Endothelial cell of umbilical vein (primary cell): ENCODE data around the gene MAPK8IP2. TPM values are rescaled to one million over a fixed set of nuclear protein-coding genes. Genes with fewer than 3 reads are reported as not detected.

Source experiments
- BruUV-seq: library from RNA; stranded (reverse); fragments of 400-500 nt; replicated peaks from 2 replicates; lab custom pipeline; 2021; lab: Mats Ljungman, UMichigan
- CTCF ChIA-PET: fragments of 300-600, 350-600 bp; sonication (Branson Sonifier 250); formaldehyde crosslinking; loops from one replicate; lab custom pipeline; 2021; ENCODE audit warnings: antibody characterized with exemption, inconsistent platforms; lab: Charles Lee
- POLR2A ChIA-PET: fragments of 300-600, 350-600 bp; sonication (Branson Sonifier 250); formaldehyde crosslinking; loops from one replicate; lab custom pipeline; 2021; ENCODE audit warnings: antibody characterized with exemption, inconsistent platforms; lab: Charles Lee
- DNase-seq: peaks from one replicate; pipeline ENCODE4 v3.0.0-alpha.2; 2011; ENCODE audit warnings: low read depth, low spot score
- FAIRE-seq: peaks from 2 replicates; lab custom pipeline; 2011; peaks lifted over from hg19 to GRCh38; lab: Jason Lieb, UNC
- H2AFZ ChIP-seq: 2 replicates; pipeline ENCODE4 v1.6.0; 2012; ENCODE audit warnings: low read depth, low read length, control low read depth, inconsistent platforms
- H3K27ac ChIP-seq: 2 replicates; pipeline ENCODE4 v1.5.1; 2011; ENCODE audit warnings: low read depth, mild to moderate bottlenecking, control low read depth, low read length, moderate library complexity; ENCODE audit not compliant: insufficient read depth
- H3K27me3 ChIP-seq, 2 experiments: 2 replicates each; pipeline versions ENCODE4 v1.6.0 to v1.6.1; 2011; ENCODE audit warnings: low read length in 2 of 2, mixed read lengths in 1 of 2; ENCODE audit not compliant: control insufficient read depth in 2 of 2, insufficient read depth in 2 of 2
- H3K36me3 ChIP-seq, 2 experiments: 2 replicates in 1 of 2; 3 replicates in 1 of 2; pipeline ENCODE4 v1.5.1; 2011; ENCODE audit warnings: low read length in 2 of 2, mild to moderate bottlenecking in 1 of 2, moderate library complexity in 1 of 2; ENCODE audit not compliant: control insufficient read depth in 2 of 2, insufficient read depth in 2 of 2; ENCODE audit errors: extremely low read depth in 1 of 2
- H3K4me1 ChIP-seq: 3 replicates; pipeline ENCODE4 v1.5.1; 2011; ENCODE audit warnings: mild to moderate bottlenecking, low read length; ENCODE audit not compliant: control insufficient read depth, insufficient read depth; ENCODE audit errors: extremely low read depth
- H3K4me2 ChIP-seq: 2 replicates; pipeline ENCODE4 v1.6.1; 2011; ENCODE audit warnings: low read length, control low read depth, mixed read lengths; ENCODE audit not compliant: insufficient read depth
- H3K4me3 ChIP-seq, 3 experiments: fragments of 200-600 bp in 1 of 3; sonication (generic), shearing (Covaris generic) in 1 of 3; replicated peaks in 1 of 3; 2 replicates each; pipeline ENCODE4 v1.5.1; 2011 to 2016; ENCODE audit warnings: control low read depth in 3 of 3, low read length in 3 of 3, mild to moderate bottlenecking in 2 of 3, inconsistent platforms in 1 of 3, low read depth in 1 of 3, moderate library complexity in 1 of 3; ENCODE audit not compliant: insufficient read depth in 1 of 3
- H3K79me2 ChIP-seq: 2 replicates; pipeline ENCODE4 v1.6.0; 2012; ENCODE audit warnings: low read length, inconsistent platforms; ENCODE audit not compliant: control insufficient read depth, insufficient read depth
- H3K9ac ChIP-seq: replicated peaks from 2 replicates; pipeline ENCODE3; 2011; ENCODE audit warnings: low read length, control low read depth; ENCODE audit not compliant: insufficient read depth; ENCODE audit errors: extremely low read depth
- H3K9me1 ChIP-seq: replicated peaks from 3 replicates; pipeline ENCODE4 v1.6.0; 2011; ENCODE audit warnings: mild to moderate bottlenecking, low read length; ENCODE audit not compliant: control insufficient read depth, insufficient read depth; ENCODE audit errors: extremely low read depth
- H3K9me3 ChIP-seq: replicated peaks from 2 replicates; pipeline ENCODE4 v1.5.1; 2012; ENCODE audit warnings: low read length, inconsistent platforms; ENCODE audit not compliant: control insufficient read depth, insufficient read depth
- H4K20me1 ChIP-seq: replicated peaks from 2 replicates; pipeline ENCODE3; 2011; ENCODE audit warnings: mild to moderate bottlenecking, low read length; ENCODE audit not compliant: control insufficient read depth, insufficient read depth; ENCODE audit errors: extremely low read depth
- CTCF ChIP-seq, 2 donors: IDR thresholded peaks; 1 replicate in 1 of 2; 2 replicates in 1 of 2; pipeline ENCODE4 v1.5.1; 2011; ENCODE audit warnings: low read length in 2 of 2, mild to moderate bottlenecking in 2 of 2, moderate library complexity in 2 of 2, control low read depth in 1 of 2, inconsistent platforms in 1 of 2, low read depth in 1 of 2; ENCODE audit not compliant: insufficient read depth in 1 of 2; ENCODE audit errors: extremely low read depth in 1 of 2
- EZH2 ChIP-seq: IDR thresholded peaks from 2 replicates; pipeline ENCODE4 v1.6.1; 2012; ENCODE audit warnings: borderline replicate concordance, low read depth, mild to moderate bottlenecking, moderate library complexity, low read length, inconsistent platforms; ENCODE audit not compliant: severe bottlenecking
- FOS ChIP-seq: IDR thresholded peaks from 2 replicates; pipeline ENCODE4 v1.6.1; 2011; ENCODE audit warnings: mild to moderate bottlenecking, low read length, moderate library complexity, borderline replicate concordance; ENCODE audit not compliant: insufficient read depth
- GATA2 ChIP-seq: IDR thresholded peaks from 2 replicates; pipeline ENCODE4 v1.7.0; 2011; ENCODE audit warnings: low read depth, mild to moderate bottlenecking, moderate library complexity, mixed read lengths, low read length; ENCODE audit not compliant: insufficient read length, insufficient read depth
- JUN ChIP-seq: IDR thresholded peaks from 2 replicates; pipeline ENCODE4 v1.6.1; 2011; ENCODE audit warnings: borderline replicate concordance, low read depth; ENCODE audit not compliant: insufficient read length, insufficient read depth
- MAX ChIP-seq: IDR thresholded peaks from 2 replicates; pipeline ENCODE4 v1.6.1; 2011; ENCODE audit not compliant: insufficient read depth, insufficient read length
- MYC ChIP-seq: IDR thresholded peaks from one replicate; pipeline ENCODE4 v1.6.1; 2011; ENCODE audit warnings: mild to moderate bottlenecking, low read depth, low read length
- POLR2A ChIP-seq: IDR thresholded peaks from 2 replicates; pipeline ENCODE4 v1.6.1; 2012; ENCODE audit warnings: low read depth, mild to moderate bottlenecking, control low read depth, low read length
- POLR2AphosphoS5 ChIP-seq: IDR thresholded peaks from 2 replicates; pipeline ENCODE4 v1.6.1; 2012; ENCODE audit warnings: low read depth, mild to moderate bottlenecking, control low read depth, low read length, moderate library complexity; ENCODE audit not compliant: insufficient read depth
- dilution Hi-C: fragments of 300-500 bp; cut with MboI; formaldehyde crosslinking; loops from one replicate; pipeline ENCODE4 v1.15.0; 2019; ENCODE audit warnings: low sequenced_read_pairs; ENCODE audit not compliant: extremely low pct_ligation_motif_present
- intact Hi-C: fragments of 100-400 bp; cut with micrococcal nuclease; formaldehyde crosslinking; loops from one replicate; pipeline ENCODE4 v1.10.0; 2022
- polyA plus RNA-seq, 4 experiments: library from polyadenylated mRNA; depleted of rRNA in 3 of 4; stranded (reverse) in 3 of 4; unstranded in 1 of 4; fragments of >200 nt; gene quantifications; 2 replicates each; pipeline versions ENCODE4 v1.2.1 to v1.2.3, GENCODE V29; 2011 to 2012; ENCODE audit warnings: missing spikeins in 1 of 4
- total RNA-seq: library from RNA; stranded (reverse); gene quantifications from 2 replicates; pipeline ENCODE4 v1.2.3, GENCODE V29; 2021

MAPK8IP2 gene
- total and polyA plus RNA-seq, 2 donors (not counting 3 experiments of a cell fraction or from before 2014, with no cell fraction given) = 0.21 to 0.31 TPM

- Histone ChIP-seq H3K9me1 (no peaks in the 10 kb centered on the region), H3K4me2 (no peak overlapping the region), H3K4me3 (no peak overlapping the region), H3K9ac (no peak overlapping the region), H2AFZ (no peak overlapping the region), H3K27me3 (peaks cover 27 to 36% of the 10 kb centered on the region in 2 experiments), H3K27ac (no peak overlapping the region), H4K20me1 (no peaks in the 10 kb centered on the region), H3K36me3 (no peaks in the 10 kb centered on the region), H3K79me2 (no peaks in the 10 kb centered on the region), H3K4me1 (no peaks in the 10 kb centered on the region), H3K9me3 (no peaks in the 10 kb centered on the region)
- no TSS peak for BruUV-seq
- TF ChIP-seq MAX = no peak
- dilution Hi-C loops = no loop called here
- no peak for DNase-seq
- intact Hi-C loops = no loop called here
- POLR2A ChIA-PET = no interaction called here
- no peak for FAIRE-seq
- CTCF ChIA-PET = interaction anchor here (0.6 to 2.8 kb wide), 4 partner anchors 8 to 26 kb away, joined by 3 to 11 read pairs (median 6); partner anchors contain the start of genes SCO2 and SYCE3
Measured at GRCh38 chr22:50551160-50551752, 49.3 kb upstream of the MAPK8IP2 start.

GRCh38 chr22:50553310-50553709, 47.3 kb upstream of the MAPK8IP2 start:
- H3K27me3 ChIP-seq = peaks cover 17 to 25% of the 10 kb centered on the region in 2 experiments
- CTCF ChIA-PET = interaction anchor here (1.0 kb wide), 1 partner anchor 9 kb away, joined by 3 read pairs; the partner anchor contains the start of gene SYCE3

More at GRCh38 chr22:50553310-50553709, 47.3 kb upstream of the MAPK8IP2 start:
- no peaks in the 10 kb centered on the region for H3K79me2 ChIP-seq
- no peaks in the 10 kb centered on the region for H3K36me3 ChIP-seq
- BruUV-seq = no TSS peak
- H3K27ac ChIP-seq = no peak overlapping the region
- H3K4me1 ChIP-seq = no peaks in the 10 kb centered on the region
- intact Hi-C loops (no loop called here), dilution Hi-C loops (no loop called here)
- no peaks in the 10 kb centered on the region for H4K20me1 ChIP-seq
- no peak overlapping the region for H3K4me2 ChIP-seq
- no peaks in the 10 kb centered on the region for H3K9me3 ChIP-seq
- DNase-seq (no peak), FAIRE-seq (no peak)
- H3K9me1 ChIP-seq = no peaks in the 10 kb centered on the region
- no peak overlapping the region for H3K4me3 ChIP-seq
- TF ChIP-seq GATA2 (no peak), JUN (no peak), MAX (no peak), MYC (no peak), EZH2 (no peak), POLR2A (no peak), CTCF (IDR thresholded peaks at IDR 0.05; ENCODE audit: extremely low read depth in 1 of 2, insufficient read depth in 1 of 2, low read depth in 1 of 2, low read length in 2 of 2) (no peak), FOS (no peak), POLR2AphosphoS5 (no peak)
- POLR2A ChIA-PET = no interaction called here
- no peak overlapping the region for H3K9ac ChIP-seq
- no peak overlapping the region for H2AFZ ChIP-seq
